Skin of body (tissue), 2 donors: ENCODE results near the gene C22orf23. TPM values are rescaled to one million over a fixed set of nuclear protein-coding genes. Genes with fewer than 3 reads are reported as not detected.
A peak's percentile ranks its signal among the peaks of the same experiment; 100 is the strongest.
"Not testable (repeated sequence)": the region's sequence is repeated elsewhere in the genome, so short reads cannot be mapped to it uniquely, and the experiment has no call there.

ENCODE experiments used
- DNase-seq: peaks from one replicate; lab custom pipeline; 2025; lab: John Stamatoyannopoulos, UW
- total RNA-seq: library from RNA; depleted of rRNA; stranded (reverse); fragments of >200 nt; gene quantifications from one replicate; pipeline ENCODE4 v1.2.3, GENCODE V29; 2014

The C22orf23 gene
- total RNA-seq, 1 donor from 2014 or later: 0.20 TPM

DNA sequence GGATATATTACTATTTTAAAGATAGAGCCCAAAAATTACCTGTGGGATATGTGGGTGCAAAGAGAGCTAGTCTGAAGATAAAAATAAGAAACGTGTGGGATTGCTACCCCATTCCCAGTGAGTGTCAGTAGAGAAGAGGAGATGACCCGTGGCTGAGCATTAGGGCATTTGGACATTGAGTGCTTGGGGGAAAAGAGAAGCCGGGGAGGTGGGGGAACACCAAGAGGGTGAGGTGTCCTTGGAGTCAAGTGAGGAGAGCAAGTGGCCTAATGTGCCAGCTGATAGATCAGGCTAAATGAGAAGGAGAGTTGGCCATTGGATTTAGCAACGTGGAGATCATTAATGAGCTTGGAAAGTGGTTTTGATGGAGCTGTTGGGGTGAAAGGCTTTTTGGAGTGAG, 1.3 kb upstream of the C22orf23 start:
- no peak for DNase-seq

GRCh38 chr22:37953062-37953436, 352 bp downstream of the C22orf23 start:
- DNase-seq: no peak

GRCh38 chr22:37952629-37953028, 772 bp downstream of the C22orf23 start:
- DNase-seq: not testable (repeated sequence)

- DNase-seq: no peak
Observed at GRCh38 chr22:37951305-37951704, 2.1 kb downstream of the C22orf23 start.

DNA sequence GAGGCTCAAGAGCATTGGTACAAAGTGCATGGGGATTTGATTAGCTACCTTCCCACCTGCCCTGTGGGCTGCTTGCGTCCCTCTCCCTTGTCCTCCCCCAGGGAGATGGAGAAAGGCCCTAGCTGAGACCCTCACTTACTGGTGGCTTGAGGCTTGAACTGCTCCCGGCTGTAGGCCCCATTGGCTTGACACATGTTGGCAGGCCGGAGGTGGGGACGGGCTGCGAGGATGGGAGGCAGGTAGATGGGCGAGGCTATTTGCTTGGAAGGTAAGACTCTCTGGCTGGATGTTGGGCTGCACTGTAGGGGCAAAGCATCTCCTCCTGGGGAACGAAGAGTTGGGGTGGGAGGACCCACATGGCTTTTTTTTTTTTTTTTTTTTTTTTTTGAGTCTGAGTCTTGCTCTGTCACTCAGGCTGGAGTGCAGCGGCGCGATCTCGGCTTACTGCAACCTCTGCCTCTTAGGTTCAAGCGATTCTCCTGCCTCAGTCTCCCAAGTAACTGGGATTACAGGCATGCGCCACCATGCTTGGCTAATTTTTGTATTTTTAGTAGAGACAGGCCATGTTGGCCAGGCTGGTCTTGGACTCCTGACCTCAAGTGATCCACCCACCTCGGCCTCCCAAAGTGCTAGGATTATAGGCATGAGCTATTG, 6.1 kb downstream of the C22orf23 start:
- DNase-seq: not testable (repeated sequence)

- DNase-seq: not testable (repeated sequence)
Observed at GRCh38 chr22:37944423-37944822, 9.0 kb downstream of the C22orf23 start.

DNA sequence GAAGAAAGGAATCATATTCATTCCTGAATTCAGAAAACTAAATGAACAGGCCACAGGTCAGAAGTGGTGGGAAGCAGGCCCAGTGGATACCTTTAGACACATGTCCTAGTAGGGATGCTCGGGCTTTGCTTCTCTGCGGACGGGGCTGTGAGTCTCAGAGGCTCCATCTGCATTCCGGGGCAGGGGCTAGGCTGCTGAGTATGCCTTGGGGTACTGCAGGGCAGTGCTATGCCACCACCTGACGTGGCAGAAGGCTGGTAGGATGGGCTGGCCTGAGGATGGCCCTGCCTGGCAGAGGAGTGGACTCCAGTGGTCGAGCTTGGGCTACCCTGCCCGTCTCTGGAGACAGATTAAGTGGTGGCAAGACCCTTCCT, 9.6 kb downstream of the C22orf23 start:
- DNase-seq: no peak

GRCh38 chr22:37943136-37943824, 10.1 kb downstream of the C22orf23 start:
- no peak for DNase-seq

- DNase-seq: no peak
Observed at GRCh38 chr22:37942133-37942532, 11.3 kb downstream of the C22orf23 start.

- DNase-seq: no peak
Observed at GRCh38 chr22:37940698-37941376, 12.6 kb downstream of the C22orf23 start.

DNA sequence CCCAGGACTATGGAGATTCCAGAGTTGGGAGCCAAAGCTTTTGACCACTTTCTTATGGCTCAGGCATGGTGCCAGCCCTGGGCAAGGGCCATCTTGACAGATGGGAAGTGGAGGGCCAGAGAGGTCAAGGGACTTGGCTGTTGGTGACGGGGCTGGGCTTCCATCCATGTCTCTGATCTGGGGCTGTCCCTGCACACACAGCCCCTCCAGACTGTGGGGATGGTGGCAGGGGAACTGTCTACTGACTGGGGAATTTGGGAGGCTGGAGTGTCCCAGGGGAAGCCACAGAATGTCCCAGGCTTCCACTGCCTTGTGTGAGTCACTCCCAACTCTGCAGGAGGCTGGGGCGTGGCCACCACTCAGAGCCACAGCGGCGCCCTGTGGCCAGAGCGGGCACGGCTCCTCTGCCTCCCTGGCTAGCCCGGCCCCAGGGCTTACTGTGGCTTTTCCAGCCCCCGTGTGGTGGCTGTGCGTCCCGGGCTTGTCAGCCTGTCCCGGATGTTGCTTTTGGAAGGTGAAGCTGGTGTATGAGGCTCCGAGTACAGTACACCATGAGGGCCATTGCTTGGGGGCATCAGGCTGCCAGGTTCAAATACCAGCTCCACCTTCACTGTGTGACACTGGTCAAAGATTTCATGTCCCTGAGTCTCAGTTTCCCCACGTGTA, 19.6 kb downstream of the C22orf23 start:
- peak; percentile 77 for DNase-seq

DNA sequence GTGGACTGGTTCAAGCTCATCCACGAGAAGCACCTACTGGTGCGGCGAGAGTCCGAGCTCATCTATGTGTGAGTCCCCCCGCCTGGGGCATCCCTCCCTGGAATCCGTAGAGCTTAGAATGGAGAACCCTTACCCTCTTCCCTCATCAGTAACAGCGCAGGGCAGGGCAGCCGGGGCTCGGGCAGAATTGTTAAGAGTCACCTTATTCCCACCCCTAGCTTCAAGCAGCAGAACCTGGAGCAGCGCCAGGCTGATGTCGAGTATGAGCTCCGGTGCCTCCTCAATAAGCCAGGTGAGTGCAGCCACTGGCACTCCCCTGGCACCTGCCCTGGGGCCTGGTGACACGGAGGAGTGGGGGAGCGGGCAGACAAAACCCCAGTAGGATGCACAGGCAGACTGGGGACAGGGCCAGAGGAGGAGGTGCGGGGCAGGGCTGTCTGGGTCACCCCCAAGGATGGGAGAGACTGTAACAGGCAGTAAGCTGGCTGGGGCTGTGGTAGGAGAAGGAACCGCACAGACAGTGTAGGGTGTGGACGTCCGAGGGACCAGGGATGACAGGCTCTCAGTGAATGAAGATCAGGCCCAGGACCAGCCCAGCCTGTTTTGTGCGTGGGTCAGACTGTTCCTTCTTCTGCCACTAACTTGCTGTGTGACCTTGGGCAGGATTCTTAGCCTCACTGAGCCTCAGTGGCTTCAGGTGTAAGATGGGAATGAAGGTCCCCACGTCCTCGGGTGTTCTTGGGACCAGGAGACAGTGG, 20.4 kb downstream of the C22orf23 start:
- DNase-seq: no peak

DNA sequence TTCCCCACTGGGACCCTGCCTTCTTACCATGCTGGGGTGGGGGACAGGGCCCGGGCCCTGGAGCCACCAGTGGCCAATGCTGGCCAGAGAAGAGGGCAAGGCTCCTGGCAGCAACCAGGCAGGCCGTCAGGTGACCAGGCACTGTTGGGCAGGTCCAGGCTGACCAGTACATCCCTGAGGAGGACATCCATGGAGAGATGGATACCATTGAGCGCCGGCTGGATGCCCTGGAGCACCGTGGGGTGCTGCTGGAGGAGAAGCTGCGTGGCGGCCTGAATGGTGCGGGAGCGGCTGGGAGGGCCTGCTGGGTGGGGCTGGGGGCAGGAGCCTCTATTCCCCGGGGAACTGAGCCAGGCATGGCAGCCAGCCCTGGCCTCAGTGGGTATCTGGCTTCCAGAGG, 21.0 kb downstream of the C22orf23 start:
- no peak for DNase-seq

- DNase-seq: no peak
Observed at GRCh38 chr22:37931893-37932389, 21.5 kb downstream of the C22orf23 start.

GRCh38 chr22:37930952-37931440, 22.4 kb downstream of the C22orf23 start:
- DNase-seq: no peak

GRCh38 chr22:37930270-37930951, 23.0 kb downstream of the C22orf23 start:
- no peak for DNase-seq

DNA sequence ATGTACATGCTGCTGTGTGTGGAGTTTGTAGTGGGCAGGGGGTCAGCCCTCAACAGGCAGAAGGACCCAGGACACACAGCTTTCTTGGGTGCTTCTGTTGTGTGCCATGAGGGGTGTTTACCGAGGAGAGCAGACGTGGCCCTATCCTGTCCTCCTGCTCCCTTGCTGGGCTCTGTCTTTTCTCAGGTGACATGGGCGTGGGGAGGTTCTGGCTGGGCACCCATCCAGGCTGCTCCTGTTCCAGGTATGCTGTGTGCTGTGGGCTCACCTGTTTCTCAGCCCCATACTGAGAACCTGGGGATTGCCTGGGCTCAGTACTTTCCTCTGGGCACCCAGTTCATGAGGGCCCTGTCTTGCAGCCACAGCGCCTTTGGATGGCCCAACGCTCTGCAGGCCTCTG, 24.0 kb downstream of the C22orf23 start:
- no peak for DNase-seq

- DNase-seq: no peak
Observed at GRCh38 chr22:37927637-37927936, 25.8 kb downstream of the C22orf23 start.

DNA sequence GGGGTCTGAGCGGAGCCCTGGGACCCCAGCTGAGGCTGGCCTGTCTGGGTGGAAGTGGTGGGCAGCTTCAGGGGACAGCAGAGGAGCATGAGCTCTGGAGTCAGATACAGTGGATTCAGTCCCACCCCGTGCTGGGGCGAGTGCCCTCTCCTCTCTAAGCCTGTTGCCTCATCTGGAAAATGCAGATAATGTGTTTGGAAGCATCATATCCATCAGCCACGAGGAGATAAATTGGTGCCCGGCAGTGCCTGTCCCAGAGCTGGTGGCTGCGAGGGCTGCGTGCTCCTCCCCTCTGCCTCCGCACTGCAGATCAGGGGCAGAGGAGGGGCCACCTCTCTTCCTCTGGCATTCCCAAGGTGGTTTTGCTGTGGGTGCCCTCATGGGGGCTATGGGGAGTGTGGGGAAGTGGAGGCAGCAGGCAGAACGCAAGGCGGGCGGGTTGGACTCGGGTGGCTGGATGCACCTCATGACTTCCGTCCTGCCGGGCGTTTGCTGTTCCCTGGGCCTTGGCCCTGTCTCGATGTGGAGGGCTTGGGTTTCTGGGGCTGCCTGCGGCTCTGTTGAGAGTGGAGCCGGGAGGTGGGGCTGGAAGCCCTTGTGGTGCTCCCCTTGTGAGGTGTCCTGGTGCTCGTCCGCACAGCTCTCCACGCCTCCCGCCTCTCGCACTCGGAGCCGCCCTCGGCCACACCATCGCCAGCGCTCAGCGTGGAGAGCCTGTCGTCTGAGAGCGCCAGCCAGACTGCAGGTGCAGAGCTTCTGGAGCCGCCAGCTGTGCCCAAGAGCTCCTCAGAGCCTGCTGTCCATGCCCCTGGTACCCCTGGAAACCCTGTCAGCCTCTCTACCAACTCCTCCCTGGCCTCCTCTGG, 26.4 kb downstream of the C22orf23 start:
- no peak for DNase-seq

DNA sequence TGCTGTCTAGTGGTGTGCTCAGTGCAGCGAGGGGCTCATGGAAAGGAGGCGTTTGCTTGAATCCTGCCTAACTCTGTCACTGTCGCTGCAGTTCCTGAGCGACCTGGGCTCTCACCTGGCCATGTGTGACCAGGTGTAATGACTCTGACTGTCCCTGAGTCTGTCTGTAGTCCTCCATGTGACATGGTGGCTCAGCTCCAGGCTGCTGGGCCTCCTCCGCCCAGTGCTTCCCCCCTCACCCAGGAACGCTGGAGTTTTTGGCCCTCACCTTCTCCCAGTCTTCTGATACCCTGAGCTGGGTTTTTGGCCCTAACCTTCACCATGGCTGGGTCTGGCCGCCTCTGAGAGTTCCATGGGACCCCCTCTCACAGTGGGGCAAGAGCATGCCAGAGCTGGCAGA, 27.0 kb downstream of the C22orf23 start:
- no peak for DNase-seq
